Activated CD4-positive, alpha-beta T cell treated with anti-CD3 and anti-CD28 coated beads for 36 hours (primary cell): ENCODE results near the gene LSM14A. TPM values are rescaled to one million over a fixed set of nuclear protein-coding genes. Genes with fewer than 3 reads are reported as not detected.
A peak's percentile ranks its signal among the peaks of the same experiment; 100 is the strongest.

Experiments
- ATAC-seq: fragments of 200-7000 bp; cut with Tn5 transposase; one replicate; pipeline ENCODE4 v1.10.0; 2021; ENCODE audit warnings: mild to moderate bottlenecking, moderate library complexity
- CTCF ChIA-PET: fragments of 350-600 bp; sonication (Branson Sonifier 250); formaldehyde crosslinking; loops from one replicate; lab custom pipeline; 2021; ENCODE audit warnings: antibody characterized with exemption; lab: Charles Lee
- POLR2A ChIA-PET: fragments of 350-600 bp; sonication (Branson Sonifier 250); formaldehyde crosslinking; loops from one replicate; lab custom pipeline; 2021; ENCODE audit warnings: antibody characterized with exemption, inconsistent platforms; lab: Charles Lee
- DNase-seq: peaks from one replicate; pipeline ENCODE4 v3.0.0-alpha.2; 2020
- H3K27ac Mint-ChIP-seq: one replicate; pipeline ENCODE4 v1.8.0; 2021; ENCODE audit warnings: mixed read lengths
- H3K27me3 Mint-ChIP-seq: one replicate; pipeline ENCODE4 v1.8.0; 2021; ENCODE audit warnings: mixed read lengths
- H3K36me3 Mint-ChIP-seq: one replicate; pipeline ENCODE4 v1.8.0; 2021; ENCODE audit warnings: low read depth, mixed read lengths
- H3K4me1 Mint-ChIP-seq: one replicate; pipeline ENCODE4 v1.8.0; 2021; ENCODE audit warnings: mixed read lengths
- H3K4me3 Mint-ChIP-seq: one replicate; pipeline ENCODE4 v1.8.0; 2021; ENCODE audit warnings: mild to moderate bottlenecking, moderate library complexity, mixed read lengths
- H3K9me3 Mint-ChIP-seq: one replicate; pipeline ENCODE4 v1.8.0; 2021; ENCODE audit warnings: low read depth, mixed read lengths
- intact Hi-C, 2 experiments: fragments of 100-400 bp; cut with DNase I in 1 of 2; cut with micrococcal nuclease in 1 of 2; formaldehyde crosslinking; loops; one replicate each; pipeline versions ENCODE4 v1.14.2 to v1.15.1; 2022 to 2024; cut with DNase I, micrococcal nuclease
- total RNA-seq, 2 experiments: library from RNA; stranded (reverse); gene quantifications; one replicate each; pipeline ENCODE4 v1.2.3, GENCODE V29; 2021

Gene LSM14A
- total RNA-seq, 2 experiments from 2014 or later, result 89.0 to 151 TPM

DNA sequence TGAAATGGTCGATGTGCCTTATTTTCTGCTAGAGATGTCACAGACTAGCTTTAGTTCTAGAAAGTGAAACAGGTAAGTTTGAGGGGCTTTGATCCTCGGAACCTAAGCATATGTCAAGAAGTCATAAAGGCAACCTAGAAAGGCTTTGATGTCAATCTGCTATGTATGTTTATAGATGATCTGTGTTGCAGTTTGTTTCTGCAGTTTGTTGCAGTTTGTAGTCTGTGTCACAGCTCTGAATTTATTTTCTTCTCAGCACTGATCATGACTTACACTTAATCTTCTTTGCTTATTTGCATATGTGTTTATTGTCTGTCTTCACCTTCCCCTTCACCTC is 5.9 kb downstream of the LSM14A start:
- ATAC-seq, result peak; percentile 62
- peak overlapping the region; percentile 43 for H3K4me3 Mint-ChIP-seq

GRCh38 chr19:34179066-34179465 is 6.8 kb downstream of the LSM14A start:
- DNase-seq, result no peak
- H3K9me3 Mint-ChIP-seq, result no peaks in the 10 kb centered on the region
- no peak overlapping the region for H3K4me3 Mint-ChIP-seq
- ChIA-PET POLR2A (no interaction called here), CTCF (interaction anchor here (0.5 to 3.5 kb wide), 11 partner anchors 8 to 180 kb away, joined by 3 to 12 read pairs (median 4); no protein-coding TSS in a partner anchor)
- no peaks in the 10 kb centered on the region for H3K27me3 Mint-ChIP-seq
- H3K4me1 Mint-ChIP-seq, result peaks cover 80% of the 10 kb centered on the region
- peaks cover 44% of the 10 kb centered on the region for H3K36me3 Mint-ChIP-seq
- intact Hi-C loops, result loop anchor here (2.0 to 10.0 kb wide), 3 partner anchors 40 to 1774 kb away; partner anchors contain the start of gene DPY19L3 (in 1 of the 2)
- no peak for ATAC-seq
- H3K27ac Mint-ChIP-seq, result peak overlapping the region; percentile 22

More for the DNA sequence above, 5.9 kb downstream of the LSM14A start:
- no peak for DNase-seq
- no peaks in the 10 kb centered on the region for H3K9me3 Mint-ChIP-seq
- CTCF ChIA-PET, result interaction anchor here (1.1 to 3.5 kb wide), 8 partner anchors 10 to 159 kb away, joined by 3 to 12 read pairs (median 5); no protein-coding TSS in a partner anchor
- H3K4me1 Mint-ChIP-seq, result peaks cover 79% of the 10 kb centered on the region
- intact Hi-C loops, result loop anchor here (2.0 to 10.0 kb wide), 3 partner anchors 41 to 1773 kb away; partner anchors contain the start of gene DPY19L3 (in 1 of the 2)
- H3K27me3 Mint-ChIP-seq, result no peaks in the 10 kb centered on the region
- peaks cover 51% of the 10 kb centered on the region for H3K36me3 Mint-ChIP-seq
- POLR2A ChIA-PET, result interaction anchor here (1.1 to 1.3 kb wide), 2 partner anchors 44 to 187 kb away, joined by 5 to 6 read pairs; partner anchors contain the start of gene GPI
- H3K27ac Mint-ChIP-seq, result peak overlapping the region; percentile 47

- ChIA-PET CTCF (interaction anchor here (0.6 to 3.5 kb wide), 2 partner anchors 40 to 166 kb away, joined by 4 to 12 read pairs; no protein-coding TSS in a partner anchor), POLR2A (interaction anchor here (0.6 kb wide), 1 partner anchor 46 kb away, joined by 5 read pairs; no protein-coding TSS in a partner anchor)
- no peak for DNase-seq
- intact Hi-C loops, result no loop called here
- H3K36me3 Mint-ChIP-seq, result peaks cover 38% of the 10 kb centered on the region
- ATAC-seq, result no peak
- peaks cover 85% of the 10 kb centered on the region for H3K4me1 Mint-ChIP-seq
- H3K27ac Mint-ChIP-seq, result peak overlapping the region; percentile 8
- no peak overlapping the region for H3K4me3 Mint-ChIP-seq
- no peaks in the 10 kb centered on the region for H3K27me3 Mint-ChIP-seq
- no peaks in the 10 kb centered on the region for H3K9me3 Mint-ChIP-seq
Measured at GRCh38 chr19:34180273-34180672, 8.0 kb downstream of the LSM14A start.

DNA sequence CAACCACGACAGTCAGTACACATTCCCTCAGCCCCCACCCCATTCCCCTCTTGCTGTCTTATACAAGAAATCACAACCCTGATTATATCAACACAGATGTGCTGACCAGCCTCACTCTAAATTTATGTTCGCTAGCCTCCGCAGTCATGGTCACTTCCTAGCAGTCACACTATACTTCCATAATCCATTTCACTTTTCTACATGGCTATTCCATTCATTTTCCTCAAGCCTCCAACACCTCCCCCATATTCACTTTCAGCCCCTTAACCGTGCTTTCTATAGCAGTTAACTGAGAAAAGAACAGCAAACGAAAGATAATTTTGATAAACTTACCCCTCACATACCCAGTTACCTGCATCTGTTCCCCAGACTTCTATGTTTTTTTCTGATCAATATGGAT is 8.4 kb downstream of the LSM14A start:
- ChIA-PET POLR2A (interaction anchor here (0.6 kb wide), 1 partner anchor 46 kb away, joined by 5 read pairs; no protein-coding TSS in a partner anchor), CTCF (interaction anchor here (3.5 kb wide), 1 partner anchor 39 kb away, joined by 12 read pairs; no protein-coding TSS in a partner anchor)
- H3K36me3 Mint-ChIP-seq, result peaks cover 37% of the 10 kb centered on the region
- H3K27me3 Mint-ChIP-seq, result no peaks in the 10 kb centered on the region
- no peak for ATAC-seq
- intact Hi-C loops, result no loop called here
- DNase-seq, result no peak
- H3K9me3 Mint-ChIP-seq, result no peaks in the 10 kb centered on the region
- no peak overlapping the region for H3K4me3 Mint-ChIP-seq
- H3K4me1 Mint-ChIP-seq, result peaks cover 85% of the 10 kb centered on the region
- peak overlapping the region; percentile 8 for H3K27ac Mint-ChIP-seq

- ATAC-seq (peak; percentile 32), DNase-seq (no peak)
- POLR2A ChIA-PET, result no interaction called here
- CTCF ChIA-PET, result interaction anchor here (0.5 kb wide), 1 partner anchor 55 kb away, joined by 3 read pairs; no protein-coding TSS in a partner anchor
- Mint-ChIP-seq H3K4me1 (peaks cover 85% of the 10 kb centered on the region), H3K27me3 (no peaks in the 10 kb centered on the region), H3K27ac (peak overlapping the region; percentile 67), H3K9me3 (no peaks in the 10 kb centered on the region), H3K36me3 (peaks cover 35% of the 10 kb centered on the region), H3K4me3 (no peak overlapping the region)
- intact Hi-C loops, result no loop called here
Measured at GRCh38 chr19:34181111-34181864, 9.0 kb downstream of the LSM14A start.

DNA sequence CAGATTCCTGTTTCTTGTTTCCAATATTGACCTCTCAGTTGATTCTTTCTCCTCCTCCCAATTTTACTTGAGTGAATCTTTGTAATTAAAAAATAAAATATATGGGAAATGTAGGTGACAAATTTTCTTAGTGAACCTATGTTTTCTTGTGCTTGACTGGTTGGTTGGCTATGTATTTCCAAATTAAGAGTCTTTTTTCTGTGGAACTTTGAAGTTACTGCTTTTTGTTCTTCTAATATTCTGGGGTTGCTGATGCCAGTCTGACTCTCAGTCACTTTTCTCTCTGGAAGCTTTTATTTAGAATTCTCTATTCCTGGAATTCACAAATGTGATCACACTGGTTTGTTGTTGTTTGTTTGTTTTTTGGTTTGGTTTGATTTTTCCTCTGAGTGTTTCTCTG is 9.8 kb downstream of the LSM14A start:
- POLR2A ChIA-PET, result no interaction called here
- H3K27me3 Mint-ChIP-seq, result no peaks in the 10 kb centered on the region
- H3K4me1 Mint-ChIP-seq, result peaks cover 82% of the 10 kb centered on the region
- peak overlapping the region; percentile 67 for H3K27ac Mint-ChIP-seq
- intact Hi-C loops, result no loop called here
- CTCF ChIA-PET, result interaction anchor here (0.5 kb wide), 1 partner anchor 56 kb away, joined by 3 read pairs; no protein-coding TSS in a partner anchor
- ATAC-seq, result no peak
- DNase-seq, result no peak
- H3K36me3 Mint-ChIP-seq, result peaks cover 37% of the 10 kb centered on the region
- H3K4me3 Mint-ChIP-seq, result no peak overlapping the region
- no peaks in the 10 kb centered on the region for H3K9me3 Mint-ChIP-seq

DNA sequence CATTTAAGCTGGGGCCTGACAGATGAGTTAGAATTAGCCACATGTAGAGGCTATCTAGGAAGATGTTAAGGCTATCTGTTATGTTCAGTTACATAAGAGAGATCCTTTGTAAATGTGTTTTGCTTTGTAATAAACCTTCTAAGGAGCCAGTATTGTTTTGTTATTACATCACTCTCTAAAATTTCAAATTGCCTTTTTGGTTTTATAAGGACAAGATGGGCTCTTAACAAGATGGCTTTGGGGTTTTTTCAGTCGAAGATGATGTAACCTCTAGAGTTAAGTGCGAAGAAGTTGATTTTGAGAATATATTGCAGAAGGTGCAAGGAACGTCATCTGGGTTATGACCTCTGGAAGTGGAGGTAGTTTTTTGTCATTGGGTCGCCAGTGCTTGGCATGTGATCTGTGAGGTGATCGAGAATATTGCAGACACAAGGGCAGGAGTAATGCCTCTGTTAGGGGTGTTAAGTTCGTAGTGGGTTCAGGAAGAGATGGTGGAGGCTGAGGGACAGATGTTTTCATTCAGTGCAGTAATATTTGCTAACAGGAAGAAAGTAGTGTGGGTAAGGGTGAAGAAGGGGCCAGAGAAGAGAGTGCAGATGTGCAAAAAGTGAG is 12.7 kb downstream of the LSM14A start:
- H3K4me3 Mint-ChIP-seq, result peak overlapping the region; percentile 0
- H3K9me3 Mint-ChIP-seq, result no peaks in the 10 kb centered on the region
- POLR2A ChIA-PET, result no interaction called here
- peaks cover 78% of the 10 kb centered on the region for H3K4me1 Mint-ChIP-seq
- H3K27ac Mint-ChIP-seq, result peak overlapping the region; percentile 73
- DNase-seq (no peak), ATAC-seq (peak; percentile 13)
- CTCF ChIA-PET, result interaction anchor here (0.6 to 2.5 kb wide), 7 partner anchors 10 to 407 kb away, joined by 3 to 10 read pairs (median 3); no protein-coding TSS in a partner anchor
- H3K36me3 Mint-ChIP-seq, result peaks cover 28% of the 10 kb centered on the region
- intact Hi-C loops, result no loop called here
- H3K27me3 Mint-ChIP-seq, result no peaks in the 10 kb centered on the region

GRCh38 chr19:34186205-34186604 is 13.9 kb downstream of the LSM14A start:
- H3K27ac Mint-ChIP-seq, result no peak overlapping the region
- peaks cover 17% of the 10 kb centered on the region for H3K36me3 Mint-ChIP-seq
- H3K9me3 Mint-ChIP-seq, result no peaks in the 10 kb centered on the region
- peaks cover 78% of the 10 kb centered on the region for H3K4me1 Mint-ChIP-seq
- ChIA-PET POLR2A (interaction anchor here (0.5 kb wide), 1 partner anchor 169 kb away, joined by 3 read pairs; no protein-coding TSS in a partner anchor), CTCF (interaction anchor here (1.0 to 2.5 kb wide), 3 partner anchors 9 to 408 kb away, joined by 3 to 10 read pairs (median 3); no protein-coding TSS in a partner anchor)
- no peak overlapping the region for H3K4me3 Mint-ChIP-seq
- DNase-seq, result no peak
- no peak for ATAC-seq
- no peaks in the 10 kb centered on the region for H3K27me3 Mint-ChIP-seq
- intact Hi-C loops, result no loop called here

DNA sequence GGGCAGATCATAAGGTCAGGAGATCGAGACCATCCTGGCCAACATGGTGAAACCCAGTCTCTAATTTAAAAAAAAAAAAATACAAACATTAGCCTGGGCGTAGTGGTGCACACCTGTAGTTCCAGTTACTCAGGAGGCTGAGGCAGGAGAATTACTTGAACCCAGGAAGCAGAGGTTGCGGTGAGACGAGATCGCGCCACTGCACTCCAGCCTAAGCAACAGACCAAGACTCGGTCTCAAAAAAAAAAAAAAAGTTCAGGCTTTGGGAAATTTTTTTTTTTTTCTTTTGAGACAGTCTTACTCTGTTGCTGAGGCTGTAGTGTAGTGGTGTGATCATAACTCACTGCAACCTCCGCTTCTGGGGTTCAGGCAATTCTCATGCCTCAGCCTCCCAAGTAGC is 14.7 kb downstream of the LSM14A start:
- intact Hi-C loops, result no loop called here
- no peaks in the 10 kb centered on the region for H3K27me3 Mint-ChIP-seq
- ATAC-seq (no peak), DNase-seq (no peak)
- POLR2A ChIA-PET, result no interaction called here
- no peak overlapping the region for H3K4me3 Mint-ChIP-seq
- CTCF ChIA-PET, result interaction anchor here (1.4 to 2.5 kb wide), 3 partner anchors 8 to 17 kb away, joined by 5 to 10 read pairs (median 6); no protein-coding TSS in a partner anchor
- H3K27ac Mint-ChIP-seq, result no peak overlapping the region
- H3K36me3 Mint-ChIP-seq, result peaks cover 11% of the 10 kb centered on the region
- no peaks in the 10 kb centered on the region for H3K9me3 Mint-ChIP-seq
- H3K4me1 Mint-ChIP-seq, result peaks cover 78% of the 10 kb centered on the region

- POLR2A ChIA-PET, result interaction anchor here (1.4 kb wide), 1 partner anchor 44 kb away, joined by 3 read pairs; no protein-coding TSS in a partner anchor
- ATAC-seq, result no peak
- Mint-ChIP-seq H3K36me3 (peaks cover 5% of the 10 kb centered on the region), H3K4me3 (no peak overlapping the region), H3K4me1 (peaks cover 73% of the 10 kb centered on the region), H3K9me3 (no peaks in the 10 kb centered on the region), H3K27me3 (no peaks in the 10 kb centered on the region), H3K27ac (no peak overlapping the region)
- no peak for DNase-seq
- intact Hi-C loops, result no loop called here
- CTCF ChIA-PET, result interaction anchor here (0.6 to 1.5 kb wide), 4 partner anchors 10 to 70 kb away, joined by 4 to 9 read pairs (median 6); no protein-coding TSS in a partner anchor
Measured at GRCh38 chr19:34188408-34188807, 16.1 kb downstream of the LSM14A start.
